ENCODE measurements around the gene DOCK4.

The DOCK4 gene

DNA sequence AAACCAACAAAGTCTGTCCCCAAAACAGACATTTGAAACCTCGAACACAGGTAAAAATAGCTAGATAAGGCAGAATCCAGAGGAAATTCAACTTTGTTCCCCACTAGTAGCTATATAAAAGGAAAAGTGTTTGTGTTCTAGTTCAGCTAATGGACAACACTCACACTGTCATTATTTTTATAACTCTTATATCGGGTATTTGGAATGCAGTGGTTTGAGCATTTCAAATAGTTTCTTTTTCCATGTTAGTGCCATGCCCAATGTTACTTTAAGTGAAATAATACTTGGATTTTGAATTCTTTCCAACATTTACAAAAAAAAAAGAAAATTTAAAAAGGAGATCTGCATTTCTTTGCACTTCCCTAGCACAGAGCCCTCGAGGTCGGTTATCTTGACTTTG, 213.6 kb downstream of the DOCK4 start:
- H3K27ac ChIP-seq = no peak overlapping the region
- TF ChIP-seq CTCF (conservative IDR thresholded peaks at IDR 0.05) = no peak
- TF ChIP-seq ZFX (IDR thresholded peaks at IDR 0.05) = no peak

- no peak overlapping the region for H3K27ac ChIP-seq
- TF ChIP-seq ZFX (IDR thresholded peaks at IDR 0.05) = no peak
- no peak for TF ChIP-seq CTCF (conservative IDR thresholded peaks at IDR 0.05)
Measured at GRCh38 chr7:111990643-111991042, 215.6 kb downstream of the DOCK4 start.

DNA sequence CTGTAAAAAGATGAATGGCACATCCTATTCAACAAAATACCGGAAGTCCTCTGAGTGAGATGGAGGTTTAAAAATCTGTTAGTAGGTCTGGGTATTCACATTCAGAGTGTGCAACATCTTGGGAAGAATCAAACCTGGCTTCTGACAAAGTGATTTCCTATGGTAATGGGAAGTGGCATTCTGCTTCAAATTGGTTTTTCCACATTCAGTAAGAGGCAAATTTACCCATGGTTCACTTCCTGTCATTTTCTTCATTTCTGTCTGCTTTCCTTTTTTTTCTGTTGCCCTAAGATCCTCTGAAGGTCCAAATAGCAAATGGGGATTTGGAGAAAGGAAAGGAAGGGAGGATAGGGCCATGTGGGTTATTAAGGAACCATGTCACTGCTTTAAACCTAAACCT, 218.3 kb downstream of the DOCK4 start:
- H3K27ac ChIP-seq = no peak overlapping the region
- TF ChIP-seq ZFX (IDR thresholded peaks at IDR 0.05) (no peak), CTCF (conservative IDR thresholded peaks at IDR 0.05) (no peak)

- no peak for TF ChIP-seq ZFX (IDR thresholded peaks at IDR 0.05)
- no peak overlapping the region for H3K27ac ChIP-seq
Measured at GRCh38 chr7:111987115-111987826, 218.9 kb downstream of the DOCK4 start.

DNA sequence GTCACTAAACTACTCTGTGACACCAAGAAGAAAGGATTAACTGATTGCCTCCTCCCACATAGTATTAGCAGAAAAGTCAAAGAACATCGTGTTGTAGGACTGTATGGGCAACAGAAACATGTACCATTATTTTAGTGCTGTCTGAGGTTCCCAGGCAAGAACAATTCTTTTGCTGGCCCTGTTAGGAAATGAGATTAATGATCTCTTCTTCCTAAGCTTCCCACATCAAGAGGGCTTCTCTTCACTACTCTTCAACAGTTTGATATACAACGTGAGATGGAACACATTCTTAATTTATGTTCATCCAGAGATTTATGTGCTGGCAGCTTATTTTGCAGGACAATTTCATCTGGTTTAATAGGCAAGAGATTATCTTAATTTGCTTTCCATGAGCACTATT, 219.6 kb downstream of the DOCK4 start:
- no peak overlapping the region for H3K27ac ChIP-seq
- TF ChIP-seq ZFX (IDR thresholded peaks at IDR 0.05) = no peak
- no peak for TF ChIP-seq CTCF (conservative IDR thresholded peaks at IDR 0.05)

GRCh38 chr7:111985798-111986197, 220.4 kb downstream of the DOCK4 start:
- no peak for TF ChIP-seq CTCF (conservative IDR thresholded peaks at IDR 0.05)
- TF ChIP-seq ZFX (IDR thresholded peaks at IDR 0.05) = no peak
- H3K27ac ChIP-seq = no peak overlapping the region

GRCh38 chr7:111982804-111983203, 223.4 kb downstream of the DOCK4 start:
- H3K27ac ChIP-seq = no peak overlapping the region
- TF ChIP-seq ZFX (IDR thresholded peaks at IDR 0.05) (no peak), CTCF (conservative IDR thresholded peaks at IDR 0.05) (no peak)

GRCh38 chr7:111982133-111982532, 224.1 kb downstream of the DOCK4 start:
- no peak overlapping the region for H3K27ac ChIP-seq

More at GRCh38 chr7:111982133-111982532, 224.1 kb downstream of the DOCK4 start:
- TF ChIP-seq CTCF (conservative IDR thresholded peaks at IDR 0.05) (no peak), ZFX (IDR thresholded peaks at IDR 0.05) (no peak)

Data from C4-2B (cell line).